Fibroblast of lung (primary cell): ENCODE results near the gene SSH2. TPM values are rescaled to one million over a fixed set of nuclear protein-coding genes. Genes with fewer than 3 reads are reported as not detected.
A peak's percentile ranks its signal among the peaks of the same experiment; 100 is the strongest.

Source experiments
- DNase-seq, 2 donors: peaks; one replicate each; pipeline versions ENCODE4 v3.0.0 to v3.0.0-alpha.2; 2010; ENCODE audit warnings: low read depth in 2 of 2
- H2AFZ ChIP-seq: 2 replicates; pipeline ENCODE4 v1.5.1; 2012; ENCODE audit warnings: low read length, control low read depth, inconsistent platforms
- H3K27ac ChIP-seq: 2 replicates; pipeline ENCODE4 v1.5.1; 2011; ENCODE audit warnings: low read length, control low read depth; ENCODE audit not compliant: insufficient read depth
- H3K27me3 ChIP-seq: 2 replicates; pipeline ENCODE4 v1.5.1; 2011; ENCODE audit warnings: mild to moderate bottlenecking, low read length; ENCODE audit not compliant: control insufficient read depth, insufficient read depth
- H3K36me3 ChIP-seq: 2 replicates; pipeline ENCODE4 v1.5.1; 2011; ENCODE audit warnings: low read length; ENCODE audit not compliant: control insufficient read depth, insufficient read depth
- H3K4me1 ChIP-seq: 2 replicates; pipeline ENCODE4 v1.5.1; 2011; ENCODE audit warnings: low read length; ENCODE audit not compliant: control insufficient read depth, insufficient read depth; ENCODE audit errors: extremely low read depth
- H3K4me2 ChIP-seq: 2 replicates; pipeline ENCODE4 v1.5.1; 2011; ENCODE audit warnings: low read length, control low read depth; ENCODE audit not compliant: insufficient read depth; ENCODE audit errors: extremely low read depth
- H3K4me3 ChIP-seq, 4 experiments: fragments of 200-600 bp in 1 of 4; sonication (generic) in 1 of 4; replicated peaks in 1 of 4; 2 replicates each; pipeline ENCODE4 v1.5.1; 2011 to 2016; ENCODE audit warnings: low read length in 4 of 4, low read depth in 3 of 4, mild to moderate bottlenecking in 3 of 4, control low read depth in 2 of 4, inconsistent platforms in 1 of 4, mixed read lengths in 1 of 4; ENCODE audit not compliant: insufficient read depth in 1 of 4; ENCODE audit errors: control extremely low read depth in 1 of 4
- H3K79me2 ChIP-seq: 2 replicates; pipeline ENCODE4 v1.5.1; 2012; ENCODE audit warnings: mild to moderate bottlenecking, low read length, inconsistent platforms; ENCODE audit not compliant: control insufficient read depth, insufficient read depth
- H3K9ac ChIP-seq: 2 replicates; pipeline ENCODE4 v1.5.1; 2011; ENCODE audit warnings: mild to moderate bottlenecking, low read length, control low read depth; ENCODE audit not compliant: insufficient read depth
- H3K9me3 ChIP-seq: 2 replicates; pipeline ENCODE4 v1.5.1; 2012; ENCODE audit warnings: low read depth, low read length; ENCODE audit not compliant: control insufficient read depth, insufficient read depth
- H4K20me1 ChIP-seq: 2 replicates; pipeline ENCODE4 v1.5.1; 2011; ENCODE audit warnings: low read length; ENCODE audit not compliant: control insufficient read depth, insufficient read depth; ENCODE audit errors: extremely low read depth
- CTCF ChIP-seq, 2 donors: IDR thresholded peaks in 1 of 2; conservative IDR thresholded peaks in 1 of 2; 1 replicate in 1 of 2; 2 replicates in 1 of 2; pipeline ENCODE4 v1.5.1; 2011 to 2012; ENCODE audit warnings: low read length in 2 of 2, control low read depth in 1 of 2, inconsistent platforms in 1 of 2, low read depth in 1 of 2, mild to moderate bottlenecking in 1 of 2
- EZH2 ChIP-seq: IDR thresholded peaks from 2 replicates; pipeline ENCODE4 v1.5.1; 2012; ENCODE audit warnings: low read length, control low read depth, mild to moderate bottlenecking; ENCODE audit errors: missing control alignments
- polyA plus RNA-seq, 2 donors: library from polyadenylated mRNA; depleted of rRNA in 1 of 2; stranded (reverse) in 1 of 2; unstranded in 1 of 2; fragments of >200 nt; gene quantifications; 2 replicates each; pipeline ENCODE4 v1.2.1, GENCODE V29; 2011 to 2012; ENCODE audit warnings: missing spikeins in 1 of 2
- total RNA-seq: library from RNA; depleted of rRNA; stranded (reverse); fragments of >200 nt; gene quantifications from 2 replicates; pipeline ENCODE4 v1.2.1, GENCODE V29; 2014

Gene SSH2
- total and polyA plus RNA-seq, 2 donors (not counting 1 experiment from before 2014, with no cell fraction given): 21.0 to 30.2 TPM

GRCh38 chr17:29870836-29871465 lies 59.1 kb downstream of the SSH2 start:
- Histone ChIP-seq H2AFZ (no peak overlapping the region), H3K36me3 (no peaks in the 10 kb centered on the region), H3K79me2 (no peaks in the 10 kb centered on the region), H3K4me1 (peaks cover 2% of the 10 kb centered on the region), H4K20me1 (no peaks in the 10 kb centered on the region), H3K9ac (no peak overlapping the region), H3K9me3 (no peaks in the 10 kb centered on the region), H3K4me2 (no peak overlapping the region), H3K4me3 (no peak overlapping the region), H3K27me3 (no peaks in the 10 kb centered on the region), H3K27ac (no peak overlapping the region)
- TF ChIP-seq EZH2: no peak
- TF ChIP-seq CTCF (conservative IDR thresholded peaks at IDR 0.05 in 1 of 2, IDR thresholded peaks at IDR 0.05 in 1 of 2; ENCODE audit: low read depth in 1 of 2, low read length in 2 of 2): no peak
- no peak for DNase-seq

GRCh38 chr17:29867643-29868181 lies 62.3 kb downstream of the SSH2 start:
- peak in 1 of 2 donors; percentile 27 for DNase-seq
- Histone ChIP-seq H2AFZ (no peak overlapping the region), H3K4me2 (no peak overlapping the region), H3K79me2 (no peaks in the 10 kb centered on the region), H3K4me3 (no peak overlapping the region), H3K27ac (no peak overlapping the region), H3K27me3 (no peaks in the 10 kb centered on the region), H3K9ac (no peak overlapping the region), H3K9me3 (no peaks in the 10 kb centered on the region), H3K4me1 (peaks cover 2% of the 10 kb centered on the region), H3K36me3 (no peaks in the 10 kb centered on the region), H4K20me1 (no peaks in the 10 kb centered on the region)
- TF ChIP-seq EZH2 (no peak), CTCF (conservative IDR thresholded peaks at IDR 0.05 in 1 of 2, IDR thresholded peaks at IDR 0.05 in 1 of 2; ENCODE audit: low read depth in 1 of 2, low read length in 2 of 2) (peak in 1 of 2 donors; percentile 9)

GRCh38 chr17:29866746-29867404 lies 63.2 kb downstream of the SSH2 start:
- peaks cover 2% of the 10 kb centered on the region for H3K4me1 ChIP-seq
- no peak overlapping the region for H3K9ac ChIP-seq
- no peaks in the 10 kb centered on the region for H3K27me3 ChIP-seq
- no peak overlapping the region for H3K4me3 ChIP-seq
- DNase-seq: no peak
- no peaks in the 10 kb centered on the region for H3K79me2 ChIP-seq
- no peak overlapping the region for H3K4me2 ChIP-seq
- no peaks in the 10 kb centered on the region for H4K20me1 ChIP-seq
- H3K27ac ChIP-seq: no peak overlapping the region
- H3K36me3 ChIP-seq: no peaks in the 10 kb centered on the region
- no peak overlapping the region for H2AFZ ChIP-seq
- TF ChIP-seq EZH2: no peak
- TF ChIP-seq CTCF (conservative IDR thresholded peaks at IDR 0.05 in 1 of 2, IDR thresholded peaks at IDR 0.05 in 1 of 2; ENCODE audit: low read depth in 1 of 2, low read length in 2 of 2): no peak
- H3K9me3 ChIP-seq: no peaks in the 10 kb centered on the region
